GM19395 (cell line): ENCODE data around the gene ISYNA1.

Source experiments
- ATAC-seq: cut with Tn5 transposase; IDR thresholded peaks from one replicate; pipeline ENCODE4 v1.9.1; 2021; ENCODE audit warnings: mild to moderate bottlenecking, moderate library complexity; ENCODE audit not compliant: unreplicated experiment

Gene ISYNA1

DNA sequence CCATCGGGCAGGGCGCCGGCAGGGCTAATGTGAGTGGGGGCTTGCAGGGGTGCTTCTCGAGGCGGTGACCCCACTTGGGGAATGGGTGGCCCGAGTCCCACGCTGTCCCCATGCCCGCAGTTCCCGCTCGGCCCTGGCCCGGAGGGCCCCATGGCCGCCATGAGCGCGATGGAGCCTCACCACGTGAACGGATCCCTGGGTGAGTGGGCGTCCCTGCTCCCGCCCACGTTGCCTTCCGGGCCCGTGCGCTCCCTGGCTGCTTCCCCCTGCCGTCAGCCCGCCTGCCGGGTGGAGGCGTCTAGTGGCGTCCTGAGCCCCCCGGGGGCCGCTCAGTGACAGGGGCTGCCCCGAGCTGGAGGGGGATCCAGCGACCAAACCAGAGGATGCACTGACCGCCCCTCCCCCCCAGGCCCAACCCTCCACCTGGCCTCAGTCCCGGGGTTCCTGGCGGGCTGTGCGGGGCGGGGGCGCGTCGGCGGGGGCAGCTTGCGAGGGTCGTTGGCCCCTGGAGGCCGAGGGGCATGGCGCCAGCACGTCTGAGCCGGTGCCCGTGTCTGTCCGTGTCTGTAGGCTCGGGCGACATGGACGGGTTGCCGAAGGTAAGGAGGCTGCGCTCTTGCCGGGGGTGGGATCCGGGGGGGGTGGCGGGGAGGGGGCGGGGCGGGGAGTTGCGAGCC, 4.8 kb downstream of the ISYNA1 start:
- ATAC-seq = no peak

- no peak for ATAC-seq
These were observed 5.5 kb downstream of the ISYNA1 start for GRCh38 chr19:18432275-18433014.

DNA sequence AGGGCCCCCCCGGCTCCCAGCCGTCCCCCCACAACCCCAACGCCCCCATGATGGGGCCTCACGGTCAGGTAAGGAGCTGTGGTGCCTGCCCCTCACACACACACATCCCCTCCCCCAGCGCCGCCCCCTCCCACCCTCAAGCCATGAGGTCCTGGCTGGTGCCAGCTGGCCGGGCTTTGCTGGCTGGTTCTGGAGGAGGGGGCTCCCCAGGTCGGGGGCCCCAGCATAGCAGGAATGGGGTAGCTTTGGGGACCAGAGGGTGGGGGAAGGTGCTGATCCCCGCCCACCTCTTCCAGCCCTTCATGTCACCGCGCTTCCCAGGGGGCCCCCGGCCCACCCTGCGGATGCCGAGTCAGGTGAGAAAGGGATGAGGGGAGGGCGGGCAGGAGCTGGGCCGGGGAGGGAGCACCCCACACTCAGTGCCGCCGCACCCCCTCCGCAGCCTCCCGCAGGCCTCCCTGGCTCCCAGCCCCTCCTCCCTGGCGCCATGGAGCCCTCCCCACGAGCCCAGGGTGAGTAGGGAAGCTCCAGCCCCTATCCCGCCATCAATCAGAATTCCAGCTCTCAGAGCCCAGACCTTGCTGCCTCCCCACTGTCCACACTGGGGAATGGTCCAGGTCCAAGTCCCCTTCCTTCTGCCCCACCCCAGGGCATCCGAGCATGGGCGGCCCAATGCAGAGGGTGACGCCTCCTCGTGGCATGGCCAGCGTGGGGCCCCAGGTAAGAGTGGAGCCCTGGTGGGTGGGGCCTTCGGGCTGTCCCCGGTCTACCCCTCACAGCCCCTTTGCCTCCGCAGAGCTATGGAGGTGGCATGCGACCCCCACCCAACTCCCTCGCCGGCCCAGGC, 6.4 kb downstream of the ISYNA1 start:
- ATAC-seq = no peak

DNA sequence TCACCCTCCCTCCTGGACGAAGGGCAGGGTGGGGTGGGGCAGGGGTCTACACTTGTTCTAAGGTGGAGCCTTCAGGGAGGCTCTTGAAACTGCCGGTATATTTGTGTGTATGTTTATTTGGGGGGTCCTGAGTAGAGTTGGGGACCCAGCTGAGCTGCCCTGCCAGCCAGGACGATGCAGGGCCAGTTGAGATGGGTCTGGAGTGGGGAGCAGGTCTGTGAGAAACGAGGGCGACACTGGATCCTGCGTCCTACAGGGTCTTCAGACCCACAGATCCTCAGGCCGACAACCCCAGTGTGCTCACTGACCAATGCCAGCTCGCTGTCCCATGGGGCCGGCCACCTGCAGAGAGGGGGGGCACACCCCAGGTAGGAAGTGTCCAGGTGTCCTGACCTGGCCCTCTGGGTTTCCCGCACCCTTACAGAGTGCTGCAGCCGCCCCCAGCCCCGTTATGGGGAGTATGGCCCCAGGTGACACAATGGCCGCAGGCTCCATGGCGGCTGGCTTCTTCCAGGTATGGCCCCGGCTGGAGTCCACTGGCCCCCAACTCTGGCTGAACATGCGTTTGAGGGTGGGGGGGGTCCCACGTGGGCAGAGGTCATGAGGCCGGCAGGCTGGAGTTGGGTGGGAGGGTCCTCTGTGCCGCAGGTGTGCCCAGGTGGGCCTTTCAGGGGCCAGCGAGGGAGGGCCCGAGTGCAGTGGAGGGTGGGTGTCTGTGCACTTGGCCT, 7.4 kb downstream of the ISYNA1 start:
- ATAC-seq = no peak

DNA sequence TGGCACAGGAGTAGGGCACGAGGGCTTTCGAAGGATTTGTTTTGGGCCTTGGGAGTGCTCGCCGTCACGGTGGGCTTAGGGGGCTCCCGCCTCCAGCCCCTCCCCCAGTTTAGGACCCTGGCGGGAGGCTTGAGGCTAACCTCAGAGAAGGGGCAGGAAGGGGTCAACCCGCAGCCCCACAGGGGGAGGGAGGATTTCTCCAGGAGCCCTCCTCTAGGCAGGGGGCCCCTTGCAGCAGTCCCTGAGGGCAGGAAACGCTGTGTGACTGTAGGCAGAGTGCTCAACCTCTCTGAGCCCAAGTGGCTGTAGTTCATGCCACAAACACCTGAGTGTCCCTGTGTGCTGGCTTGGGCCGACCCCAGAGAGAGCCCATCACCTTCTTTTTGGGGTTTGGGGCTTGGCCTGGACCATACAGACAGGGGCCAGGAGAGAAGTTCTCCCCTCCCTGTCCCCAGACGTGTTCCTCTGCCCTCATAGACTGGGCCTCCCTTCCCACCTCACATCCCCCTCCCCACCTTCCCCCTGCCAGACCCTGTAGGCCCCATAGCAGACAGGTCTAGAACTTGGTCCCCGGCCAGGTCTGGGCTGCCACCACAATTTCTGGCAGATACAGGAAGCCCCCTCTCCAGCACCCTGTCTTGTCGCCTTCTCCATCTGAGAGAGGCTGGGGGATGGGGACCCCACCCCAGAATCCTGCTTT, 8.1 kb downstream of the ISYNA1 start:
- ATAC-seq = no peak

- ATAC-seq = peak; percentile 57
These were observed 8.9 kb downstream of the ISYNA1 start for GRCh38 chr19:18428787-18429674.

GRCh38 chr19:18428173-18428786, 9.7 kb downstream of the ISYNA1 start:
- no peak for ATAC-seq

DNA sequence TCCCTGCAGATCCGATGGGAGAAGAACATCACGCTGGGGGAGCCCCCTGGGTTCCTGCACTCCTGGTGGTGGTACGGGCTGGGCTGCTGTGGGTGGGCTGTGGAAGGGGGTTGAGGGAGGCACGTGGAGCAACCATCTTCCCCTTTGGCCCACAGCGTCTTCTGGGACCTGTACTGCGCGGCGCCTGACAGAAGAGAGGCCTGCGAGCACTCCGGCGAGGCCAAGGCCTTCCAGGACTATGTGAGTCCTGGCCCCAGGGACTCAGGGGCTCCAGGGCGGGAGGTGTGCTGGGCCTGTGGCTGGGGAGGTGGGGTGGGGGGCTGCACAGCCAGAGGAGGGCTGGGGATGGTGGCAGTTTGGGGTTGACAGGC, 10.2 kb downstream of the ISYNA1 start:
- ATAC-seq = no peak

- ATAC-seq = no peak
These were observed 10.7 kb downstream of the ISYNA1 start for GRCh38 chr19:18427080-18427742.

DNA sequence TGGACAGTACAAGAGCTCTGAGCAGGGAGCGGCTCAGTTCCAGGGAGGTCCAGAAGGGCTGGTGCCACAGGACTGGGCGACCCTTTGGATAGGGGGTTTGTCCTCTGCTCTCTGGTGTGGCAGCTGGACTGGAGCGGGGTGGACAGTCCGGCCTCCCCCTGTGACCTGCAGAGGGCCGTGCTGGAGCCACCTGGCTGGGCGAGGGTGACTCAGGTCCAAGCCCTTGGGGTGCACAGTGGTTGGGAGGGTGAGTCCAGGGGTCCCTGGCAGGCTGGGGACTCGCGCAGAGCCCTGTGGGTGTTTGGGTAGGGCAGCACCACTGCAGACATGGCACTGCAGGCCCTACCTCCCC, 11.5 kb downstream of the ISYNA1 start:
- no peak for ATAC-seq

DNA sequence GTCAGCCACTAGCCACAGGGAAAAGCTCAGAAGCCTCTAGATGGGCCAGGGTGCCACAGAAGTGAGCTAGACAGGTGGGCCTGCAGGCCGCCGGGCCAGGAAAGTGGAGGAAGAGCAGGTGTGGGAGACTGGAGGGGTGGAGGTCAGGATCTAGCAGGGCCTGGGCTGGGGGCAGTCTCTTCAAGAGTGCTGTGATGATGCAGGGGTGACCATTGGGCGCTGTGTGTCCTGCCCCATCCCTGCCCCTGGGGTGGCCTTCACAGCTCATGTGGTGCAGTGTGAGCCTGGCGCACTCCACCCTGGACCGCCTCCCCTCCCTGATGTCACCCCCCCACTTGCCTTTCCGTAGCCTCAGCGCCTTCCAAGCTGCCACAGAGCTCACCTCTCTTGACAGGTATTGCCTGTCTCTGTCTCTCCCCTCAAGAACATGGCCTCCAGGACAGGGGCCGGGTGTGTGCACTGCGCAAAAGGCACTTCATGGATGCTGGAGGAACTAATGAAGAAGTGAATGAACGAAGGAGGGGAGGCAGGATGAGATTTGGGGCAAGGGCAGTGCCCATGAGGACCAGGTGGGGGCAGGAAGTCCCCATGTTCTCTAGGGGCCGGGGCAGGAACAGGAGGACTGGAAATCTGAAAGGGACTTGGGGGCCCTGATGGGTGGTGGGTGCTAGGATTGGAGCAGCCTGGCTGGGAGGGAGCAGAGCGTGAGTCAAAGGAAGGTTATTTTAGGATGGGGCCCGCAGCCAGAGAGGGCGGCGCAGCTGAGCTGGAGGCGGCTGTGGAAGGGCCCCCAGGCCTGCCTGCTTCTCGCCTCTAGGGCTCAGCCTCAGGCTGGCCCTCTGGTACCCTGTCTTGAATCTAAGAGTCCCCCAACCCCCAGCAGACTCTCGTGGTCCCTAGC, 12.2 kb downstream of the ISYNA1 start:
- ATAC-seq = no peak

DNA sequence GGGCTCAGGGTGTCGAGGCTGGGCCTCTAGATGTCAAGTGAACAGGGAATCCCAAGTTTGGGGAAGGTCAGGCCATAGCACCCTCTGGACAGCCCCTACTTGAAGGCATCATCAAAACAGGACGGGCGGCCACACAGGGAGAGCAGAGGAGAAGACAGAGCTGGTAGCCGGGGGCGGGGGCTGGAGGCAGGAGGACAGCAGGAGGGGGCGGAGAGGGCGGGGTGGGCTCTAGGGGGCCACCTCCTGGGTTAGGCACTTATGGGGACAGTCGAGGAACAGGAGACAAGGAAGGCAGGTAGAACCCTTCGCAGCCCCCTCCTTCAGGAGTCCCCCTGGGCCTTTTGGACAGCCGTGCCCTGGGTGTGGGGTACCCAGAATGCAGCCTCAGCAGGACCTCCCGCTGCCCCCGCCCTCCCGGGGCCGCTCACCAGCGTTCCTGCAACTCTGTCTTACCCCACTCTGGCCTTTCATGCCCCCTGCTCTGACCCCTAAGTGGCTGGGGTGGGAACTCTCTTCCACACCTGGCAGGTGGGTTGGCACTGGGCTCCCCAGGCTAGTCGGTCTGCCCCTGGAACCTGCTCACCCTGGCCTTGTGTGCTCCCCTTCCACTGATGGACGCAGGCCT, 12.9 kb downstream of the ISYNA1 start:
- ATAC-seq = no peak

GRCh38 chr19:18424122-18424889, 13.6 kb downstream of the ISYNA1 start:
- no peak for ATAC-seq

- ATAC-seq = no peak
These were observed 14.5 kb downstream of the ISYNA1 start for GRCh38 chr19:18423258-18424020.

- no peak for ATAC-seq
These were observed 15.3 kb downstream of the ISYNA1 start for GRCh38 chr19:18422530-18423191.
